GDM1 (cell line): ENCODE data around the gene PHLDA1.
"Not testable (repeated sequence)": the region's sequence is repeated elsewhere in the genome, so short reads cannot be mapped to it uniquely, and the experiment has no call there.

Experiments used
- DNase-seq: peaks from one replicate; lab custom pipeline; 2025; lab: John Stamatoyannopoulos, UW

The PHLDA1 gene

DNA sequence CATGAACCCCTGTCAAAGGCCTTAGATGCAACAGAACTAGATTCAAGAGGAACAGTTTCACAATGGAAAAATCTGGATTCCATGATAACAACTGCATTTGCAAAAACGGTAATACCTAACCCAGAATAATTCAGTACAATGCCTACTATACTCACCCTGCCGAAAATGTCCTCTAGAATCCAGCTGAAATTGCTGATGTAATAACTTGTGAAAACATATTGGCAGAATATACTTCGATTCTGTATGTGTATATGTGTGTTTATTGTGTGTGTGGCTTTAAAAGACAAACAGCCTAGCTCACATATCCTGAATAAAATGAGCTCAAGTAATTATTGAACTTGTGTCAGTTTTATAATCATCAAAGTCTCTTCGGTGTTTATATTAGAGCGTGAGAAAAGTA, 46.0 kb downstream of the PHLDA1 start:
- no peak for DNase-seq

DNA sequence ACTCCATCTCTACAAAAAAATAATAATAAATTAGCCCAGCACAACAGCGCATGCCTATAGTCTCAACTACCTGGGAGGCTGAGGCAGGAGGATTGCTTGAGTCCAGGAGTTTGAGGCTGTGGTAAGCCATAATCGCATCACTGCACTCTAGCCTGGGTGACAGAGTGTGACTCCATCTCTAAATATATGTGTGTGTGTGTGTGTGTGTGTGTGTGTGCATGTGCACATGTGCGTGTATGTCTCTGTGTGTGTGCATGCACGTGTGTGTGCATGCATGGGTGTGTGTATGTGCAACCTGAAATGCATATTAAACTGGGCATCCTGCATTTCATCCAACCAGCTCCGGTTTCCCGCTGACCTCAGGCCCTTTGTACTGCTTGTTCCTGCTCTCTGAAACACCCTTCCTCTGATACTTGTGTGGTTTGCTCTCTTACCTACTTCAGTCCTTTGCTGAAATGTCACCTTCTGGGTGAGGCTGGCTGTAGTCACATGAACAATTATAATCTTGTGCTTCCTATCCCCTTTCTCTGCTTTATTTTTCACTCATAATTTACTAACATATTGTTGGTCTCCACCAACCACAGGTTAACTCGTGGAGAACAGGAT, 46.9 kb downstream of the PHLDA1 start:
- no peak for DNase-seq

DNA sequence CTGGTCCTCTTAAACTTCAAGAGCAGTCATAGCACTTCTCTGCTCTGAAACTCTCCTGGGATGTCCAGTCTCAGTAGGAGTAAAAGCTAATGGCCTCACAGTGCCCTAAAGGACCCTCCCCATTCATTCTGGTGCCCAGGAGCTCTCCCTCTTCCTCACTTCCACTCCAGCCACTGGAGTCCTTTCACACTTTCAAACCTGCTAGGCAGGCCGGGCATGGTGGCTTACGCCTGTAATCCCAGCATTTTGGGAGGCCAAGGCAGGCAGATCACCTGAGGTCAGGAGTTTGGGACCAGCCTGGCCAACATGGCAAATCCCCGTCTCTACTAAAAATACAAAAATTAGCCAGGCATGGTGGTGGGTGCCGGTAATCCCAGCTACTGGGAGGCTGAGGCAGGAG, 47.7 kb downstream of the PHLDA1 start:
- not testable (repeated sequence) for DNase-seq

DNA sequence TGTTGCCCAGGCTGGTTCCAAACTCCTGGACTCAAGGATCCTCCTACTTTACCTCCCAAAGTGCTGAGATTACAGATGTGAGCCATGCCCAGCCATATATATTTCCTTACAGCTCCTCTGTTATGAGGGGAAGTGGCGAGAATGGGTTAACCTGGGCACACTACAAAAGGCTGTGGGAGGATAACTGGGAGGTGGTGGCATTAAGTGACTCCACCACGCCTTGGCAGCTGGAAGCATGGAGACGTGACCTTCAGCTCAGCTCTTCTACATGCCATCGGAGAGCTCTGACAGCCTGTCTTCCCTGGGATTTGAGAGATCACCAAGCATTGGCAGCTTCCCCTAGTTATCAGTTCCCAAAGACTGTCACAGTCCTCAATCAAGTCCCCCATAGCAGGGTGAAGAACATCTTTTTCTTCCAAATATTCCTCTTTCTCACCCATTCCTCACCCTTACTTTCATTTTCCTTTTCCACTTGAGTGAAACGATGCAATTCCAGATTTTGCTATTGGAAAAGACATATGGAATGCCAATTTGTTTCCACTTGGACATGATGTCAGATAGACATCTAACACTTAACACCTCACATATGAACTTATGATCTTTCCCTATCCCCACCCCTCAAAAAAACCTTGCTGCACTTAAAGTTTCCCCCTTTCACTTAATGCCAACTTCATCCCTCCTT, 48.5 kb downstream of the PHLDA1 start:
- no peak for DNase-seq

DNA sequence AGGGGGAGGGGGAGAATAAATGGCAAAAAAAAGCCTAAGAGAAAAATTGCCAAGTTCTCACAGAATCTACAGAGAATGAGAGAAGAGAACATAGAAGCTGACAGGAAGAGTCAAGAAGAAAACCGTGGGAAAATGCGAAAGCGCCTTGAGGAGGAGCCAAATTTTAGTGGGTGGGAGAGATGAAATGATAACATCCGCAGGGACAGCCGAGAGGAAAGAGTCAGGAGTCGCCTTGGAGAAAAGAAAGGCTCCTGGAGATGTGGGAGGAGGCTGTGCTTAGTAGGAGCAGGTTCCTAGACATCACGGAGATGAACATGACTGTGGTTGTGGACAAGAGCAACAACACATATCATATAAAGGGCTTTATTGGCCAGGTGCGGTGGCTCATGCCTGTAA, 49.4 kb downstream of the PHLDA1 start:
- DNase-seq, result no peak

DNA sequence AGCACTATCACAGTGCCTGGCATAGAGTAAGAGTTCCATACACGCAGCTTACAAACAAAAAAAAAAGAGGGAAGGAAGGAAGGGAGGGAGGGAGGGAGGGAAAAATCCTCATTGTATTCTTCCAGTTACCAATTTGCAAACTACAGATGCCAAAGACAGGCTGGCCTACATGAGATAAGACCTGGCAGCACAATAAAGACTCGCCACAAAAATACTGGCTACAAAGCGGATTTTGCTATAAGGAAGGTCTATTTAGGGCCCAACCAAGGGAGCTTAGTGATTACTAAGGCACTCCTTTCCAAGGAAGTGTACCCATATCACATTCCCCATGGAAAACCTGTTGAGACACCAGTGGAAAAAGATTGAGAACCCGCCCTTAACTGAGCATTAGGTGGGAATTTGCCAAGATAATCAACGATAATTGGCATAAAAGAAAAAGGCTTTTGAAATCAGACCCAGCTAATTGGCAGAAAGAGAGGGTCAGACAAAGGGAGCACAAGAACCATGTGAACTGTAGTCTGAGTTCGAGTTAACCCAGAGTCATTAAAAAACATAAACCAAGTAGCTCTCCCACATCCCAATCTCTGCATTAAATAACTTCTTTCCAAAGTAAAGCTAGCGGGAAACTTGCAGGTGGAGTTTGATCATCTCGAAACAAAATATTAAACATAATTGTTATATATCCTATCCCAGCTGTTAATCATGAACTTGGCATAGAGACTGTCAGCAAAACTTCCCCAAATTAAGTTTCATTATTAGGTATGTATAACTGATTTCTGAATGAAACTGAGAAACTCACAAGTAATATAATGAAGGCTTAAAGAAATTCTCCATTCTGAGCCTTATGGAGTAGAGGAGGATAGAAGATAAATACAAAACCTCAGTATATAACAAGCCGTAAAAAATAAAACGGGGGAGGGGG, 50.1 kb downstream of the PHLDA1 start:
- DNase-seq, result no peak

DNA sequence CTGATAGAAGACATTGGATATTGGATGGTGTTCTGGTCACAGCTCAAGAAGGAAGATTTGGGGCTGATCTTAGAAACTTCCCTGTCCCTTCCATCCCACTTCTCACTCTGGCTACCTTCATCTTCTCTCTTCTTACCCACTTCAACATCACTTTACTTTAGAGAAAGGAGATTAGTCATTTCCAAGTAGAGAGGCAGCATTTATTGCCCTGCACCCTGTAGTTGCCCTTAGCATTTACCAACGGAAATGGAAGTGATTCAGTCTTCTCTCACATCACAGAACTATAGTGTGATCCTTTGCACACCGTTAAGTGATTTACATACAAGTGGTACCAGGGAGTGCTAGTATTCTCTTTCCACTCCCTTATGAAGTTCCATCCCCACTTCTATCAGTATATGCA, 52.4 kb downstream of the PHLDA1 start:
- DNase-seq, result no peak

DNA sequence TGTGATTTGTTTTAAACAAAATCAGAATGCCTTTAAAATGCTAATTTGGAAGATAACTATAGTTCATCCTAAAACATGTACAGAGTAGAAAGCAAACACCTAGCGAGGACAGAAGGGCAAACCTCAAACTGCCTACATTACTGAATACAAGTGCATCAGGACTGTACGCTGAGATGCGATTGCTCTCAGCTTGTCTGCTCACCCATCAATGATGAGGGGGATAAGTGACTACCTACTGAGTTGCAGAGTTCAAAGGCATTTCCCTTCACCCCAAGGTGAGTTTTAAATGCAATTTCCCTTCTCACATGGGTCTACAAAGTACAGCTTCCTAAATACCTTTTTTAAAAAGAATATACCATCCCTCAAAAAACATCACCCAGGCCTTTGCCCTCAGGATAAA, 52.9 kb downstream of the PHLDA1 start:
- no peak for DNase-seq

DNA sequence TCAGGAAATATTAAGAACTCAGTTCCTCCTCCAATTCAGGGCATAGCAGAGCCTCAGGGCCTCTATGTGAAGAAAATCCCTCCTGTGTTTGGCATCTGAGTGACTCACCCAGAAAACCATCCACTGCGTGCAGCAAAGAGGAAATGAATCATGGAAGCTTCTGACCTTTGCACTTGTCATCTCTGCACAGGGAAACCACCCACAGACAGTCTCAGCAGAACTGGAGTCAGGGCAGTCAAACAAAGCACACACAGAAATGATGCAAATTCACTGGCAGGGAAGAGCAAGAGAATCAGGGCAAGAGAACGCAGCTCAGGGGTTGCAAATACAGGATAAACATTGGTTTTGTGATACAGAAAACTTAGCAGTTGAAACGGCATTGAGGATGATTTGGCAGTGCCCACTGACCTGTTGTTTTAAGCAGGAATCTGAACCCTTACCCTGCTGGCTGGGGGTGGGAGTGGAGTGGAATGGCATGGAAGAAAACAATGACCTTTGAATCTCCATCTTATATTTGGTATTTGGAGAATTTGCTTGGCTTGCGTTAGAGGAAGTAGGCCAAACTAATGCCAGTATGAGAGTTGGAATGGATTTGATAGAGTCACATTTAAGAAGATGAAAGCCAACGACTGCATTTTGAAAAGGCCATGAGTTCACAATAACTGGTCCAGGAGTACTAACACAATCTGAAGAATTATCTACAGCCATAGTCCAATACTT, 53.5 kb downstream of the PHLDA1 start:
- DNase-seq, result peak; percentile 82

DNA sequence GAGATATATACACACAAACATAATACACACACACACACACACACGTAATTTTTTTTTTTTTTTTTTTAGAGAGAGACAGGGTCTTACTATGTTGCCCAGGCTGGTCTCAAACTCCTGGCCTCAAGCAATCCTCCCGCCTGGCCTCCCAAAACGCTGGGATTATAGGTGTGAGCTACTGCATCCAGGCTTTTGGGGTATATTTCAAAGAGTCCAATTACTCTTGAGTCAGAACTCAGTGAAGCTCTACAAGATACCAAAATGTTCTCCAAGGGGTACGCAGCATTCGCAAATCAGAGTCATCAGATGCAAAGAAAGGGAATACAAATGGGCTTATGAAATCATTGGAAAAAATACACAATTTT, 54.0 kb downstream of the PHLDA1 start:
- no peak for DNase-seq

DNA sequence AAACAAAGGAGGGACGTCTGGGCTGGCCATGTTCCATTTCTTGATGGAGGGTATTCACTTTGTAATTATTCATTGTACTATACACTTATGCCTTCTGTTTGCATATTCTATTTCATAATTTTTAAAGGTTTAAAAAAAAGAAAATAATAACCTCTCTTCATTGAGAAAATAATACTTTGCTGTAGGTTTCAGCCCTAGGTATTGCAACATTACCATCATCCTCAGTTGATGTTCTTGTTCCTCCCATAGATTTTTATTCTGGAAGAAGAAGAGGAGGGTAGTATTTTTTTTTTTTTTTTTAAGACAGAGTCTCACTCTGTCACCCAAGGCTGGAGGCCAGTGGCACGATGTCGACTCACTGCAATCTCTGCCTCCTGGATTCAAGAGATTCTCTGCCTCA, 54.7 kb downstream of the PHLDA1 start:
- no peak for DNase-seq

DNA sequence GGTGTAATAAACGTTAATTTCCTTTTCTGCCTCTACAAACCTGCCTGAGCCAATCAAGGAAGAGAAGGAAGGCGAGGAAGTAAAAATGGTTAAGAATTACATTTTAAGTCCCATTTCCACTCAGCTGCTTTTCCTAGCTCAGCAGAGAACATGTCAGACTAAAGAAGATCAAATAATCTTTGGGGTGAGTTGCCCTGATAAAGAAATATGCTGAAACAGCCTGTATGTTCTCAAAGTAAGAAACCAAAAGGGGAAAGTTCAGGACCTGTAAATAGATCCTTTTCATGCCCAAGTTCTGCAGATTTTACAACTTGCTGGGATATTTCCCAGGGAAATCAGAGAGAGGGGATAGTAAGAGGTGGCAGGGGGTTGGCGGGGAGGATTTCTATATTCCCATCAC, 55.5 kb downstream of the PHLDA1 start:
- no peak for DNase-seq

DNA sequence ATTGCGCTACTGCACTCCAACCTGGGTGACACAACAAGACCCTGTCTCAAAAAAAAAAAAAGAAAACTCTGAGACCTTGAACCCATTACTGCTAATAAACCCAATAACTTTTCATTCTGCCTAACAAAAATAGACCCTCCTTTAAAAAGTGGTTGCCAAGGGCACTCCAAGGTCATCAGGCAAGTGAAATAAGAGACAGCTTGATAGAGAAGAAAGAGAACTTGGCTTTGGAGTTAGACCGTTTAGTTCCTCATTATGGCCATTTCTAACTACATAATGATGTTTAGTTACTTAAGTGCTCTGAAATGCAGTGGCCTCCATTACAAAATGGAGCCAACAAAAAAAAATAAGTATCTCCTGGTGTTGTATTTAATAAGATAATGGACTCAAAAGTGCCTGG, 55.9 kb downstream of the PHLDA1 start:
- no peak for DNase-seq
